Measurements from ENCODE around the gene GABRG2.

DNA sequence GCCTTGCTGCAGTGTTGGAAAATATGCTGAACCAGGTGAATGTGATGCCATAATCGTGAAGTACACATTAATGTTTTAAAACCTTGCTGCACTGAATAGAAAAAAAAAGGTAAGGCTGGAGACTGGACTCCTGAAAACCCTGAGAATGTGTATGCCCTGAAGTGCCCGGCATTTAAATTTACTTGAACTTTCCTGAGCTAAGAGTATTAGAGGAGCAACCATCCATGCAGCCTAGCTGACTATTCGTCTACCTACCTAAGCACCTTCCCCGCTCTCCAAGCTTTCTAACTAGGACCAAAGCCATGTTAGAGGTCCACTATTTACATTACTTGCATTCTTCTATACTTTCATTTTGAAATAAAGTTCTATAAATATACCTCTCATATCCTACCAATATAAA is 1.4 kb downstream of the GABRG2 start:
- no peak for TF ChIP-seq CTCF (IDR thresholded peaks at IDR 0.05)
- no peak for TF ChIP-seq POLR2A (IDR thresholded peaks at IDR 0.05)
- no peak for TF ChIP-seq EP300 (IDR thresholded peaks at IDR 0.05)
